GM19239 (cell line): ENCODE results near the gene SARNP.
"Not testable (repeated sequence)": the region's sequence is repeated elsewhere in the genome, so short reads cannot be mapped to it uniquely, and the experiment has no call there.

Experiments used
- DNase-seq: peaks from one replicate; pipeline ENCODE4 v3.0.0; 2011; ENCODE audit warnings: low spot score; ENCODE audit not compliant: insufficient read length
- FAIRE-seq: peaks from 2 replicates; lab custom pipeline; 2011; peaks lifted over from hg19 to GRCh38; lab: Jason Lieb, UNC

Gene SARNP

GRCh38 chr12:55840581-55841351 is 23.2 kb upstream of the SARNP start:
- DNase-seq, result no peak
- FAIRE-seq, result no peak

DNA sequence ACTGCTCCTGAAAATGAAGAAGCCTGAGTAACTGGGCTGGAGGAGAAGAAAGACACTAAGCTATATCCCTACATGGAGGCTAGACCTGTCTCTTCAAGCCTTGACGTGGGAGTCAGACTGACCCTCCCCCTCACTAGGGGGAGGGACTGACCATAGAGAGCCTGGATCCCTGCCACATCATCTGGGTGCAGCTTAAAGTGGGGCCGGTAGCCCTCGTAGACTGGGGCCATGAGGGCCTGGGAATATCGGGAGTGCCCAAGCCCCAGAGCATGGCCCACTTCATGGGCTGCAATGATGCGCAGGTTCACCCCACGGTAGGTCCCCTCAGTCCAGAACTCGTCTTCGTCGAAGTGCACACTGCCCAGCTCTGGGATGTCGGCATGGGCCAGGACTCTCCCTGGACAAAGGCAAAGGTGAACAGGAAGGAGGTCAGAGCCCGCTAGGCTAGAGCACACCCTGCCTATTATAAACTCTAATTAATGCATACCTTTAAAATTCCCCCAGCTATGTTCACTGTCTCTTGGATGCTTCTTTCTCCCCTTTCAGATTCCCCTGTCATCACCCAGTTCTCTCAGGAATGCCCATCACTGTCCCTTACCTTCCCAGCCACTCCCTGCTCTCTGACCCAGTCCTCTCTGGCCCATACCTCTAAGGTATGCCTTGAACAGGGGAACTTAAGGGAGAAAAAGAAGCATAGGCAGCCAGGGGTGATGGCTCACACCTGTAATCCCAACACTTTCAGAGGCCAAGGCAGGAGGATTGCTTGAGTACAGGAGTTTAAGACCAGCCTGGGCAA is 22.0 kb upstream of the SARNP start:
- FAIRE-seq, result no peak

DNA sequence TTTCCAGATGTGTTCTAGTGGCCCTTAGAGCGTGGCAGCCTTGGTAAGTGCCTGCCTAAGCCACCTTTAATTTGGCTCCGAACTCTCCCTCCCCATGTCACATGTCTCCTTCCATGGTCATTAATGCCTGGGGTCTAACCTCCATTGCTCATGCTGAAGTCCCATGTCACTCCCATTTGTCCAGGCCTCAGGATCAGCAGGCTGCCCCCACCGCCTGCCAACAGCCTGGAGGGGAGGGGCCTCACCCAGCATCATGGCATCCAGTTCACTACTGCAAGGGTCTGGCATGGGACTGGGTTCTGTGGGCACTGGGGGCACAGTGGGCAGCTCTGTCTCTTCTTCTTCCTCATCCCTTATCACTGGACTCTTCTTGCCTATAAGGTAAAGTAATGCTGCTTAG is 20.8 kb upstream of the SARNP start:
- no peak for DNase-seq
- FAIRE-seq, result no peak

More for the DNA sequence above, 22.0 kb upstream of the SARNP start:
- DNase-seq, result no peak

GRCh38 chr12:55834400-55834799 is 16.9 kb upstream of the SARNP start:
- not testable (repeated sequence) for FAIRE-seq, DNase-seq

- no peak for DNase-seq
Measured at GRCh38 chr12:55833056-55833455, 15.5 kb upstream of the SARNP start.

DNA sequence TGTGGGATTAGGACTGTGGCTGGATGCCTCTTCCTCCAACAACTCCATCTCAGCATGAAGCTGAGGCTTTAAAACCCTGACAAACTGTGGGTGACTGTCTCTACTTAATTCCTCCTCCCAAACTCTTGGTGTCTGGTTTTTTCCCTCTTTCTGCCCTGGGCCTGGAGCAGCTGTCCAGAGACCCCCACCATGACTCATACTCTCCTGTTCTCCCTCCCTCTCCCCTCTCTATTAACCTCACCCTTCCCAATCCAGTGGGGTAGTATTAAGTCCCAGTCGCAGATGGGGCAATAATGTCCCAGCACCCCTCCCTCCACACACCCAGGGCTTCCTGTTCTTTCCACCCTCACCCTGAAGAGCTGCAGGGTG is 13.9 kb upstream of the SARNP start:
- no peak for FAIRE-seq
- no peak for DNase-seq

More at GRCh38 chr12:55833056-55833455, 15.5 kb upstream of the SARNP start:
- FAIRE-seq, result no peak

- FAIRE-seq, result peak; percentile 65
- DNase-seq, result peak; percentile 49
Measured at GRCh38 chr12:55830601-55831446, 13.3 kb upstream of the SARNP start.

DNA sequence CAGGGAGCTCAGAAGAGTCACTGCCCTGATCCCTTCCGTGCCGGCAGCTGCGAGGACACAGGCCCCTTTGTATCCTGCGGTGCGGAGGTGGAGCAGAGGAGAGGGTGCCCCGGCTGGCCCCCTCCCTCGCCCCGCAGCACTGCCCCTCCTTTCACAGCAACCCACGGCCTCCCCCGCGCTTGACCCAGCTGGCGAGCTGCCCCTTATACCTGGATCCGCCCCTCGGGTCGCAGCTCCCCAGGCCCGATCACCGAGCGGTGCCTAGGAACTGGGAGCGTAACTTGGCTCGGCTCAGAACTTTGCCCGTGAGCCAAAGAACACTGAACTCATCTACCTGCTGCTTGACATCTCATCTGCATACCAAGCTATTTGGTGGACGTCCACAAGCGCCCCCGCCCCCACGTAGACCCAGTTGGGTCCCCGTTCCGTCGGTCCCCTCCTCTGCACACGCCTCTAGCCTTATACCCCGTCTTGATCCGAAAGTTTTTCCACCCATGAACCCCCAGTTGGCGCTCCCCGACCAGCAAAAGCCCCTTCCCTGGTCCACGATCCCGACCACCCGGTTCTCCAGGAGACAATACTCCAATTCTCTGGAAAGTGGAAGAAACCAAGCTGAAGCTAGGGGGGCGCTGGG is 12.6 kb upstream of the SARNP start:
- FAIRE-seq (no peak), DNase-seq (peak; percentile 29)

DNA sequence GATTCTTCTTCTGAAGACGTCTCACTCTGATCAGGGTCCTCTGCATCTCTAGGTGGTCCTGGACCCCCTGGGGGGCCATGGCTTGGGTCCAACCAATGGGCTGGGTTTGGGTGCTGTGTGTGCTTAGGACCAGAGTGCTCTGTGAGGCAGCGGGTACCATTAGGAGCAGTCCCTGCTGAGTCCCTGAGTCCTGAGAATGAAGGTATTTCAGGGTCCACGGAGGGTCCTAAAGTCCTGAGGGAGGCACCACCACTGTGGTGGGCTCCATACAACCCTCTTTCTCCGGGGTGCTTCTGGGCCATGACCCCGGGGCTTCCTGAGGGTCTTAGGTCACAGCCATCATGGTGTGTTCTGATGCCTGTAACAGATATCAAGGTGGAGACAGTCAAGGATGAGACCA is 10.8 kb upstream of the SARNP start:
- DNase-seq (no peak), FAIRE-seq (no peak)

GRCh38 chr12:55827806-55828205 is 10.3 kb upstream of the SARNP start:
- FAIRE-seq, result no peak
- DNase-seq, result no peak

DNA sequence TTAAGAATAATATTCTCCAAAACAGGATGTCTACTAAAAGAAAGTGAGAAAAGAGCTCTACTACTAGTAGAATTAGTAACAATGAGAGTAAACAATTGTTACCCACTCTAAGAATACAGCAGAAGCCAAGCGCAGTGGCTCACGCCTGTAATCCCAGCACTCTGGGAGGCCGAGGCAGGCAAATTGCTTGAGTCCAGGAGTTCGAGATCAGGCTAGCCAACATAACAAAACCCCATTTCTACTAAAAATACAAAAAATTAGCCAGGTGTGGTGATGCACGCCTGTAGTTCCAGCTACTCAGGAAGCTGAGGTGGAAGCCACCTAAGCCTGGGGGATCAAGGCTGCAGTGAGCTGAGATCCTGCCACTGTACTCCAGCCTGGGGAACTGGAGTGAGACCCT is 7.2 kb upstream of the SARNP start:
- FAIRE-seq, result no peak
- DNase-seq, result no peak

DNA sequence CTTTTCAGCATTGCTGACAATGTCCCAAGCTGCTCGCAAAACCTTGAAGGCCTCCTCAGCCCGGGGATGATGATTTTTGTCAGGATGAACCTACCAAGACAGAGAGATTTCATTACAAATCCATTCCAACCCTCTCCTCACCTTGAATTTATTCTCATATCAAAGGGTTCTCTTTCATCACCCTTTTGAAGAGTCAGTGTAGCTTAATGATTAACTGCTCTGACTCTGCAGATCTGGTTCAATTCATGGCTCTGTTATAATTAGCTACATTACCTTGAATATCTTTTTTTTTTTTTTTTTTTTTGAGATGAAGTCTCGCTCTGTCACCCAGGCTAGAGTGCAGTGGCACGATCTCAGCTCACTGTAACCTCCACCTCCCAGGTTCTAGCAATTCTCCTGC is 5.9 kb upstream of the SARNP start:
- FAIRE-seq, result no peak
- no peak for DNase-seq

DNA sequence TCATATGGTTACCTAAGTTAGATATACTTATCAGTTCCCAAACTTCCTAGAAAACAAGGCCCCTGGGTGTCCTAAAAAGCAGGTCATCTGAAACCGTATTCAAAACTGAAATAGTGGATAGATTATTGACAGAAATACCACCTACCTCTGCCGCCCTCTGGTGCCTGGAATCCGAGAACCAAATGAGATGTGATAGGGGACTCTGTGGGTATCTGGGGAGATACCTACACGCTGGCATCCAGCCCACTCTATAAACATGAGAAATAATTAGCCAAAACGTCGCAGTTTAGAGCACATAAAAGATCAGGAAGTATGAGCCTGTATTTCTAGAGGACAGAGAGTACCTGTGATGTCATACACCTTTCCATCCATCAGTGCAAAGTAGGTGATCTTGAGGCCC is 4.7 kb upstream of the SARNP start:
- no peak for FAIRE-seq
- DNase-seq, result no peak

DNA sequence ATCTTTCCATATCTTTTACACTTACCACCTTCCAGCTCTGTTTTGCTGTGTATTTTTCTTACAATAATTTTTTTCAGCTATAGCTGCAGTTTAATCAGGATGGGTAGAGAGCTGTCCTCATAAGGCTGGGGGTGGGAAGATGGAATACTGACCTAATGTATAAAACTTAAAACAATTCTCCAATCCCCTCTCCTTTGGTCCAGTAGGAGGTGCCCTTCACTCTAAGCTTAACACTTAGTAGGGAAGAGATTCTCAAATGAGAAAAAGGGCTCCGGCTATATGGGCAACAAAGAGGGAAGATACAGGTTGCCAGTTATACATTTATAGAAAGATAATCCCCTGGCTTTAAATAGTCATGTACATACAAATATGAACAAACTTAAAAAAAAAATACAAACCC is 3.2 kb upstream of the SARNP start:
- DNase-seq, result no peak
- no peak for FAIRE-seq

GRCh38 chr12:55818886-55819285 is 1.4 kb upstream of the SARNP start:
- no peak for FAIRE-seq
- DNase-seq, result no peak

DNA sequence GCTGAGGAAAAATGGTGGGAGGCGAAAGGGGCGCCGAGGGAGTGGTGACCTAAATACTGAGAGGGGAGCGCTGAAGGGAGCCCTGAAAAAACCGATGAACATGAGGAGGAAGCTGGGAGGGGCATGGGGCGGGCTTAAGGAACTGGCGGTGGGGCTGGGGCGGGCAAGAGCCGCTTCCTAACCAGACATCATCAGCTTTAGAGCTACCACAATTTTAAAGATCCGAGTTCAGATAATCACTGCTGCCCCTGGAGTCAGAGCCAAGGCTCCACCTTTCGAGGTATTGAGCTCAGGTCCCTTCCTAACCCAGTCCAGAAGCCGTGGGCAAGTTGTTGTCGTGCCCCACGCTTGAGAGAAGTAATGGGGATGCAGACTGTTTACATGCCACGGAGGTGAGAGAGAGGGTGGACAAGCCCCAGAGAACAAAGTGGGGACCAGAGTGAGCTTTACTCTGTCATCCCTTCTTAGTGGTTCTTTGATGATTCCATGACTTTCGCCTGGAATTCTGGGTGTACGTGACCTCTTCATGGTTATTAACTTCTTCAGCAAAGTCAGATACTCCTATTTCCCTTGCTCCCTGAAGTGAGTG is 710 bp upstream of the SARNP start:
- no peak for FAIRE-seq
- no peak for DNase-seq

DNA sequence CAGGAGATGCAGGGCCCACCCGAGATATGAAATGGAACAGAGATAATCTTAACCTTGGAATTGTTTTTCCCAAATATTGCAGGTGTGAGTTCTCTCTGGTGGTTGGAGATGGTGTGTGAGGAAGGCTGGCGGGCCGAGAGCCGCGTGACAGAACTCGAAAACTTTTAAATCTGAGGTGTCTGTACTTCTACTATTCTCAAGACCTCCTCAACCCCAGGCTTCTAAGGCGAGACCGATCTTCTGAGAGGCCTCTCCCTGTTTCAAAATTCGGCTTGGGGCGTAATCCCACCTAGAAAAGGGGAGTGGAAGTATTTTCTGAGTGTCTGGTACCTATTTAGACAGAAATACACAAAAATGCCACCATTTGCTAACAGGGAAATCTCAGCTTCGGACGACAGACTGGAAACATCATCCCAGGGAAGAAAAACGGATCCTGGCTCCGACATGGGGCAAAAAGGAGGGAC is 611 bp downstream of the SARNP start:
- FAIRE-seq (no peak), DNase-seq (no peak)

DNA sequence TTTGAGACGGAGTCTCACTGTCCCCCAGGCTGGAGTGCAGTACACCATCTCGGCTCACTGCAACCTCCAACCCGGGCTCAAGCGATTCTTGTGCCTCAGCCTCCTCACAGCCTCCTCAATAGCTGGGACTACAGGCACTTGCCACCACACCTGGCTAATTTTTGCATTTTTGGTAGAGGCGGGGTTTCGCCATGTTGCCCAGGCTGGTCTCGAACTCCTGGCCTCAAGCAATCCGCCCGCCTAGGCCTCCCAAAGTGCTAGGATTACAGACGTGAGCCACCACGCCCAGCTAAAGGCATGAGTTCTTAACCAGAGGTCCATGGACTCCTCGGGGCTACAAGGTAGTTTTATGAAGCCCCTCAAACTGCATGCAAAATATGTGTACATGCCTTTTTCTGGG is 2.1 kb downstream of the SARNP start:
- FAIRE-seq (no peak), DNase-seq (no peak)

DNA sequence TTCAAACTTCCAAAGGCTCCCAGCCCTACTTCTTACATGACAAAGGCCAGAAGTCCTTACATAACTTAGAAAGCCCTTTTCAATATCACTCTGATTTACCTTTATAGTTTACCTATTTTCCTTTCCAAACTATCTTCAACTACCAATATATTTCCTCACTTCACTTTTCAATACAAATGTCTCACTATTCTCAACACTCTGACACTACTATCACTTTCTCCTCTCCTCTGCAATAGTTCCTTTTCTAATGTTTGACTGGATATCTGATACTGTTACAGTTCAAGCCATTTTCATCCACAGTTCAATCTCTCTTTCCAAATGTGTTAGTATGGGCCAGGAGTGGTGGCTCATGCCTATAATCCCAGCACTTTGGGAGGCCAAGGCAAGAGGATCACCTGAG is 3.3 kb downstream of the SARNP start:
- DNase-seq, result no peak
- FAIRE-seq, result no peak

GRCh38 chr12:55812088-55812487 is 5.4 kb downstream of the SARNP start:
- FAIRE-seq (no peak), DNase-seq (no peak)
